D721Med (cell line): ENCODE results near the gene MMP10.

ENCODE experiments used
- DNase-seq: peaks from one replicate; pipeline ENCODE4 v3.0.0; 2011; ENCODE audit warnings: low spot score; ENCODE audit not compliant: insufficient read length
- FAIRE-seq: peaks from 2 replicates; lab custom pipeline; 2011; peaks lifted over from hg19 to GRCh38; lab: Jason Lieb, UNC
- TF ChIP-seq, protein P1 (sequence below): IDR thresholded peaks from 2 replicates; pipeline ENCODE4 v1.5.1; 2012; ENCODE audit warnings: mild to moderate bottlenecking, control low read depth; ENCODE audit not compliant: insufficient read depth; ENCODE audit errors: missing control alignments

Gene MMP10

DNA sequence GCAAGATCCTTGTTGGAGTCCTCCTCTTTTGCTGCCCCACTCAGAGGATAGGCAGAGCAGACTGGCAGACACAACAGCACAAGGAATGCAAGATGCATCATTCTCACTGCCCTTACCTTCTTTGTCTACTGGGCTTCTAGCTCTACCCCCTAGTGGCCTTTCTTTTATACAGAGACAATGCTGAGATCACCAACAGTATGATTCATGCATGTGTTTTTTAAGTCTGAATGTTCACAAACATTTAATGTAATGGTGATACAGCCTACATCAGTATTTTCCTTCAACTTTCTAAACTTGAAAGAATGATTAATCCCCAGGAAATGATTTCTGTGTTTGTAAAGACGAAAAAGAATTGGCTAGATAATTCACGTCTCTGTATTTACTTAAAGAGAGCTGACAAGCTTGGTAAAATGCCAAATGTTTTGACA, at the start of gene MMP10:
Gene MMP10 (minus strand): TSS at position 138 of the 428 bp plus-strand sequence. CDS start 37 bp downstream, at position 101.
- FAIRE-seq, result no peak
- no peak for DNase-seq

DNA sequence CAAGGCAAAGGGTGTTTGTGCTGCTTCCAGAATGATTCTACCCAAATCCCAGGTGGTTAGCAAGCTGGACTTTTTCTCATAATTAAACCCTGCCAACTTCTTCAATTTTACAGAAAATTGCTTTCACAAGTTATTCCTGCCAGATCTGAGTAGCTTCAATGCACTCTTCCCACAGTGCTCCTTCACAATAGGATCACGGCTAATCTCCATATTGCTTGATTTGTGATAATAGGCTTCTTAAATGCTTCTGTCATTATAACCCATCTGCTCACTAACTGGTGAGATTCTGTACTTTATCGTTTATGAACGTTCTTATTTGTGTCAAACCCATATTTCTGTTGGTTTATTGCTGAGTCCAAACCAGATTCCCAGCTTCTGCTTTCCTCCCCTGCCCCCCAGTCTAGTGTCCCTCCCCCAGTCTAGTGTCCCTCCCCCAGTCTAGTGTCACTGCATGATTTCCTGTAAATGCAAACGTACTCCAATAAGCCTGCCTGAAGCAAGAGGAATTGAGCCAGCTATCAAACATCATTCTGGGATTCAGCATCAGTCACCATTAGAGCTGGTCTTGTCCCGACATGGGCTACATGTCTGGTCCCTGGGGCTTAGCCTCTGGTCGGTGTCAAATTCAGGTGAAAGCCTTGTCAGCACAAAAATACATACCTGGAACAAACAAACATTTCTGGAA, 49.0 kb upstream of the MMP10 start:
- FAIRE-seq, result no peak
- no peak for DNase-seq
- TF ChIP-seq, protein P1, sequence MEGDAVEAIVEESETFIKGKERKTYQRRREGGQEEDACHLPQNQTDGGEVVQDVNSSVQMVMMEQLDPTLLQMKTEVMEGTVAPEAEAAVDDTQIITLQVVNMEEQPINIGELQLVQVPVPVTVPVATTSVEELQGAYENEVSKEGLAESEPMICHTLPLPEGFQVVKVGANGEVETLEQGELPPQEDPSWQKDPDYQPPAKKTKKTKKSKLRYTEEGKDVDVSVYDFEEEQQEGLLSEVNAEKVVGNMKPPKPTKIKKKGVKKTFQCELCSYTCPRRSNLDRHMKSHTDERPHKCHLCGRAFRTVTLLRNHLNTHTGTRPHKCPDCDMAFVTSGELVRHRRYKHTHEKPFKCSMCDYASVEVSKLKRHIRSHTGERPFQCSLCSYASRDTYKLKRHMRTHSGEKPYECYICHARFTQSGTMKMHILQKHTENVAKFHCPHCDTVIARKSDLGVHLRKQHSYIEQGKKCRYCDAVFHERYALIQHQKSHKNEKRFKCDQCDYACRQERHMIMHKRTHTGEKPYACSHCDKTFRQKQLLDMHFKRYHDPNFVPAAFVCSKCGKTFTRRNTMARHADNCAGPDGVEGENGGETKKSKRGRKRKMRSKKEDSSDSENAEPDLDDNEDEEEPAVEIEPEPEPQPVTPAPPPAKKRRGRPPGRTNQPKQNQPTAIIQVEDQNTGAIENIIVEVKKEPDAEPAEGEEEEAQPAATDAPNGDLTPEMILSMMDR, result no peak

More for the DNA sequence above, at the start of gene MMP10:
- TF ChIP-seq, protein P1, result peak; percentile 38

DNA sequence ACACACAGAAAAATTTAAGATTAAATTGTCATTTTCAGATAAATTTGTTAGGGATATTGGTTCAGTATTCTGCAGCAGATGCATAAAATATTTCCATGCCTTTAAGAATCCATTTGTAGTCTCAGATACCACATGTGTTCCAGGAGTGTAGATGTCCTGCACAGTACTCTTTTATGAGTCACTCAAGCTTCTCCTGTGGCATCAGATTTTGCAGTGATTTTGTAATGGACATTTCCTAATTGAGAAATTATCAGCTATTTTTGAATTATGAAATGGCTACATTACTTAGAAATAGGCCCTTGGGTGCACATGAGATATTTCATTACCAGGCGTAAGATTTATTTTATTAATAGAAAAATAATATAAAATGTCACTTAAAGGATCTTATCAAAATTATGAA, 44.1 kb upstream of the MMP10 start:
- TF ChIP-seq, protein P1, result no peak
- FAIRE-seq, result no peak

DNA sequence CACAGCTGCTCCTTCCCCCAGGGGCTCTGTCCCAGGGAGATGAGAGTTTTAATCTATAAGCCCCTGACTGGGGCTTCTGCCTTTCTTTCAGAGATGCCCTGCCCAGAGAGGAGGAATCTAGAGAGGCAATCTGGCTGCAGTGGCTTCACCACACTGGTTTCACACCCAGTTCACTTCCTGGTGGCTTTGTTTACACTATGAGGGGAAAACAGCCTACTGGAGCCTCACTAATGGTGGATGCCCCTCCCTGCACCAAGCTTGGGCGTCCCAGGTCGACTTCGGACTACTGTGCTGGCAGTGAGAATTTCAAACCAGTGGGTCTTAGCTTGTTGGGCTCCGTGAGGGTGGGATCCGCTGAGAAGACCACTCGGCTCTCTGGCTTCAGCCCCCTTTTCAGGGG, 39.1 kb upstream of the MMP10 start:
- DNase-seq (no peak), FAIRE-seq (no peak)
- TF ChIP-seq, protein P1, result no peak

More for the DNA sequence above, 44.1 kb upstream of the MMP10 start:
- no peak for DNase-seq

DNA sequence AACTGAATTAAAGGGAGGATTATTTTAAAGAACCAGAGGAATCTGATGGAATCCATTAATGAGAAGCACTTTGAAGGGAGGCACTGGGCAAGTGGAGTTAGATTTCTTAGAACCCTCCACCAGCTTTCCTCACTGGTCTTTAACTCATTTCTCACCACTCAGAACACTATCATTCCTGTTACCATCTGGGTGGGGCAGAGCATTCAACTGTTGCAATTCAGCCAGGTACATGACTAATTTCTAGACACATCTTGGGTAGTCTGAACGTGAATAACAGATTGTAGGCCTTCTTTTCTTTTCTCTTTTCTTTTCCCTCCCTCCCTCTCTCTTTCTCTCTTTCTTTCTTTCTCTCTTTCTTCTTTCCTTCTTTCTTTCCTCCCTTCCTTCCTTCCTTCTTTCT, 33.1 kb upstream of the MMP10 start:
- FAIRE-seq (no peak), DNase-seq (no peak)
- TF ChIP-seq, protein P1, result no peak

DNA sequence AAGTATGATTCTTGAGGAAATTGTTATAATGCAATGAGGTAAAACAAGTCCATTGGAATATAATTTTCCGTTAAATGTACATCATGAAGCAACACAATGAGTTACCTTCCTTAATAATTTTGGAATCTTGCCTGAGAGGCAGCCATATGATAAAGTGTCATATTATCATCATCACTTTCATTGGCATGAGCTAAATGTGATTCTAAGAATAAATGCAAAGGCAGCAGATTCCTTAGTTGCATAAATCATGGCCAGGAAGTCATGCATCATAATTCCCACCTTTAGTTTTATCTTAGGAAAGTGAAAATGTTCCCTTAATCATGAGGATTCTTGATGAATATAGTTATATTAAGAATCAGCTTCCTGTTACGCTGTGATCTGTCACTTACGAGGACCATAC, 31.8 kb upstream of the MMP10 start:
- TF ChIP-seq, protein P1, result no peak
- DNase-seq, result no peak
- no peak for FAIRE-seq

DNA sequence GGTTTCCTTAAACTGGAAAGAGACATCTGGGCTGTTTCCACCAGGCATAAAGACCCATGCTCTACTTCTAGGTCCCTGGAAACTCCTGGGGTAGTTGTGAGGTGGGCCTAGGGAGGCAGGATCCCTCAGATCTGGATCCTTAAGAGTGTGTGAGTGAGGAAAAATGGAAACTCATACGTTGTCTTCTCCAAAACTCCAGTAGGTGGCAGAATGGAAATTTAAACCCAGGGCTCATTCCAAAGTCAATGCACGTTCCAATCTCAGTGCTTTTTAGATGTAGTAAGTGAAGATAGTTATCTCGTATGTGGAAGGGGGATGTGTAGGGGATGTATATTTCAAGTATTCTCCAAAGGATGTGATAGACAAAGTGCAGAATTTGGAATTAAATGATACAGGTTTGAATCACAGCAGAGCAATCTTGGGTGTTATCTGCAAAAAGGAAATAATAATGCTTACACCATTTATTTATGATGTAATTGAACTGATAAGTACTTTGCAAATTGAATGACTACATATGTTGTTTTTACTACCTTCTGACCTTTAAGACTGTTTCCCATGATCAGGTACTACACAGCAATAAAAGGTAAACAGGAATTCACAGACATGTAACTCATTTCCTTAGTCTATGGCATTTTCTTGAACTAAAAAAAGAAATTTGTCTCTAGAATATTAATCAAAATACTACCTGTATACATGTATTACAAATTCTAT, 30.7 kb upstream of the MMP10 start:
- no peak for DNase-seq
- TF ChIP-seq, protein P1, result peak; percentile 54
- FAIRE-seq, result no peak
